Psoas muscle (tissue), 8 donors: Measurements from ENCODE around the gene LRRC1. TPM values are rescaled to one million over a fixed set of nuclear protein-coding genes. Genes with fewer than 3 reads are reported as not detected.

ENCODE experiments used
- ATAC-seq, 4 donors: fragments of 200-7000 bp; cut with Tn5 transposase; one replicate each; pipeline ENCODE4 v1.9.1; 2020; ENCODE audit warnings: moderate library complexity in 3 of 4, mild to moderate bottlenecking in 2 of 4
- DNase-seq, 2 donors: peaks; one replicate each; pipeline ENCODE4 v3.0.0-alpha.2; 2020
- H3K27ac ChIP-seq: fragments of 200-600 bp; one replicate; pipeline ENCODE4 v1.8.0; 2022
- H3K27me3 ChIP-seq, 3 donors: fragments of 200-600 bp in 1 of 3; one replicate each; pipeline versions ENCODE4 v1.6.1 to v1.8.0; 2013 to 2022; ENCODE audit warnings: low read length in 2 of 3, mild to moderate bottlenecking in 2 of 3, moderate library complexity in 1 of 3; ENCODE audit not compliant: insufficient read depth in 3 of 3
- H3K36me3 ChIP-seq, 2 donors: fragments of 200-600 bp in 1 of 2; one replicate each; pipeline versions ENCODE4 v1.6.1 to v1.8.0; 2013 to 2022; ENCODE audit warnings: low read depth in 1 of 2, mild to moderate bottlenecking in 1 of 2, moderate library complexity in 1 of 2; ENCODE audit not compliant: insufficient read depth in 1 of 2
- H3K4me1 ChIP-seq: fragments of 200-600 bp; one replicate; pipeline ENCODE4 v1.8.0; 2022
- H3K4me3 ChIP-seq: fragments of 200-600 bp; one replicate; pipeline ENCODE4 v1.8.0; 2022; ENCODE audit warnings: mild to moderate bottlenecking
- H3K9me3 ChIP-seq: fragments of 200-600 bp; one replicate; pipeline ENCODE4 v1.8.0; 2022
- WGBS, 3 donors: extraction: QIAGEN DNeasy Blood & Tissue Kit; methylation state at CpG; one replicate each; pipeline versions ENCODE4 v1.1.6 to v1.1.7; 2013; 5-methylcytosine and 5-hydroxymethylcytosine counted together
- intact Hi-C, 2 donors: fragments of 100-400 bp; cut with DNase I; formaldehyde crosslinking; loops; one replicate each; pipeline versions ENCODE4 v1.11.0 to v1.14.2; 2022
- polyA plus RNA-seq, 3 donors: library from polyadenylated mRNA; stranded (reverse); fragments of 200-250 nt; gene quantifications; one replicate each; pipeline ENCODE4 v1.2.3, GENCODE V29; 2013
- total RNA-seq, 4 donors: library from RNA; stranded (reverse); fragmentation: NEBNext Ultra II Directional in 2 of 4; extraction: Animal tissue kit (Norgen Biotek cat#: 25700) in 2 of 4; gene quantifications; one replicate each; pipeline versions ENCODE4 v1.2.1 to v1.2.4, GENCODE V29; 2021 to 2023
- TF ChIP-seq, protein P1 (sequence below): fragments of 200-600 bp; IDR thresholded peaks from one replicate; pipeline ENCODE4 v1.8.0; 2022; ENCODE audit warnings: antibody characterized with exemption
- donor health status: healthy with polysubstance abuse.
- donor health status: DM: no; HTN: no; CAD: no; lungs with moderate emphysema.
- donor health status: Bipolar disorder and iron deficiency.
- donor health status: healthy.
- donor health status: DM: yes; HTN: yes; CAD: no.
- donor health status: DM: no; HTN: no; CAD: no.
- donor health status: DM: no; HTN: no; CAD: no.
- donor health status: DM: yes; HTN: yes; CAD: no.

The LRRC1 gene
- total and polyA plus RNA-seq, 7 donors: 0.39 to 1.1 (median 0.46) TPM

DNA sequence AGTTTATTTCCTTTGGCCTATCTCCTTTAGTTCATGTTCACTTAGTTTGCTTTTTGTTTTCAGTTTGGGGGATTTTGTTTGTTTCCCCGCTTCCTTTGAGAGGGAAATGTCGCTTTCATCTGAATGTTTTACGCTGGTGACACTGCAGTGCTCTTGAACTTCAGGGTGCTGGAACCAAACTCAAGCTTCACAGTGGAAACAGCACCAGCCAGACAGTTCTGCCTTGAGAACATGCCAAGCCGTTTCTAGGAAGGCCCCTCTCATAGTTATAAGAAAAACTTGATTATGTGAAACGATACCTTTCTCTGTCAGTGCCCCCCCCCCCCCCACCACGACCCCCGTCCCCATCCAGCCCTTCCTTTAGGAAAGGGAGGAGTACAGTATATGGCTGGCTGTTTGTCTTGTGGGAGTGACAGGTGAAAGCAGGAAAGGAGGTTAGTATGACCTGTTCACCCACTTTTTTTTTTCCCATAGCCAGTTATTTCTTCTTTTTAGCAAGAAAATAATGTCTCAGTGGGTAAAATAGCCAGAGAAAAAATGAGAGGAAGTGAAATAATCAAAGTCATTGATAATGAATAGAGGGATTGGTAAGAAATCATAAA lies 130.1 kb downstream of the LRRC1 start:
- intact Hi-C loops: no loop called here
- TF ChIP-seq, protein P1, sequence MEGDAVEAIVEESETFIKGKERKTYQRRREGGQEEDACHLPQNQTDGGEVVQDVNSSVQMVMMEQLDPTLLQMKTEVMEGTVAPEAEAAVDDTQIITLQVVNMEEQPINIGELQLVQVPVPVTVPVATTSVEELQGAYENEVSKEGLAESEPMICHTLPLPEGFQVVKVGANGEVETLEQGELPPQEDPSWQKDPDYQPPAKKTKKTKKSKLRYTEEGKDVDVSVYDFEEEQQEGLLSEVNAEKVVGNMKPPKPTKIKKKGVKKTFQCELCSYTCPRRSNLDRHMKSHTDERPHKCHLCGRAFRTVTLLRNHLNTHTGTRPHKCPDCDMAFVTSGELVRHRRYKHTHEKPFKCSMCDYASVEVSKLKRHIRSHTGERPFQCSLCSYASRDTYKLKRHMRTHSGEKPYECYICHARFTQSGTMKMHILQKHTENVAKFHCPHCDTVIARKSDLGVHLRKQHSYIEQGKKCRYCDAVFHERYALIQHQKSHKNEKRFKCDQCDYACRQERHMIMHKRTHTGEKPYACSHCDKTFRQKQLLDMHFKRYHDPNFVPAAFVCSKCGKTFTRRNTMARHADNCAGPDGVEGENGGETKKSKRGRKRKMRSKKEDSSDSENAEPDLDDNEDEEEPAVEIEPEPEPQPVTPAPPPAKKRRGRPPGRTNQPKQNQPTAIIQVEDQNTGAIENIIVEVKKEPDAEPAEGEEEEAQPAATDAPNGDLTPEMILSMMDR: no peak
- no peak overlapping the region for H3K27ac ChIP-seq
- 78 to 85% (median 84%) methylated on average over 7 of the region's 7 CpGs for WGBS, 3 donors
- no peaks in the 10 kb centered on the region for H3K9me3 ChIP-seq
- DNase-seq (no peak), ATAC-seq (no peak)
- no peaks in the 10 kb centered on the region for H3K36me3 ChIP-seq
- H3K4me1 ChIP-seq: no peaks in the 10 kb centered on the region
- H3K27me3 ChIP-seq: no peaks in the 10 kb centered on the region
- no peak overlapping the region for H3K4me3 ChIP-seq

GRCh38 chr6:53925891-53926290 lies 131.1 kb downstream of the LRRC1 start:
- 89 to 97% (median 97%) methylated on average over 6 of the region's 6 CpGs for WGBS, 3 donors
- no peak for ATAC-seq
- Histone ChIP-seq H3K27ac (no peak overlapping the region), H3K27me3 (no peaks in the 10 kb centered on the region), H3K36me3 (no peaks in the 10 kb centered on the region), H3K9me3 (no peaks in the 10 kb centered on the region), H3K4me3 (no peak overlapping the region), H3K4me1 (no peaks in the 10 kb centered on the region)
- intact Hi-C loops: no loop called here
- no peak for DNase-seq
- TF ChIP-seq, protein P1: no peak

DNA sequence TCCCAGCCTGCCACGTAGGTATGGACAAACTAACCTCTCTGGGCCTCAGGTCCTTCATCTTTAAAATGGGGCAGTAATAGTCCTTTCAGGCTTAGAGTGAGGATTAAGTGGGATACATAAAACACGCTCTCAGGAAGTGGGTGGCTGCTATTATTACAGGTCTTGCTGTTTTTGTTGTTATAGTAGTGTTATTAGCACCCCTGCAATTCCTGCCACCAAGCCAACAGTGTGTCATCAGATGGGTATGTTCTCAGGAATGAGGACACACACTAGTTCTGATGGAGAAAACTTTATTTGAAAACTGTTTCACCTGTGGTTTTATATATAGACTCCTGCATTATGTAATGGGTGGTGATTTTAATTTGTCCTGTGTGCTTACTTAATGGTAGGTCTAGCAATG lies 131.7 kb downstream of the LRRC1 start:
- ATAC-seq: no peak
- 73 to 93% (median 78%) methylated on average over 2 of the region's 2 CpGs for WGBS, 3 donors
- intact Hi-C loops: no loop called here

DNA sequence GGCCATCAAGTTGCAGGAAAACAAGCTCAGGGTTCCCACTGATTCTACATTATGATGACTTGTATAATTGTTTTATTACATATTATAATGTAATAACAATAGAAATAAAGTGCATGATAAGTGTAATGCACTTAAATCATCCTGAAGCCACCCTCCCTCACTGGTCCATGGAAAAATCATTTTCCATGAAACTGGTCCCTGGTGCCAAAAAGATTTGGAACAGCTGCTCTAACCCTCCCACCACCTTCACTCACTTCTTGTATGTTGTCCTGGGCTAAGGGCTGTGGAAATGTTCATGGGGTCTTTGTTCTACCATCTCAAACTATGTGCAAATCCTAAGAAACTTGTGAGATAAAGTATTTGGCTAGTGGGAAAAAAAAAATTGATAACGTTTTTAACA lies 133.8 kb downstream of the LRRC1 start:
- intact Hi-C loops: no loop called here
- Histone ChIP-seq H3K27me3 (no peaks in the 10 kb centered on the region), H3K27ac (no peak overlapping the region), H3K36me3 (no peaks in the 10 kb centered on the region), H3K9me3 (no peaks in the 10 kb centered on the region), H3K4me3 (no peak overlapping the region), H3K4me1 (no peaks in the 10 kb centered on the region)
- DNase-seq: no peak
- 10 to 21% (median 13%) methylated on average over 1 of the region's 1 CpG for WGBS, 3 donors
- TF ChIP-seq, protein P1: no peak
- ATAC-seq: no peak

More for the DNA sequence above, 131.7 kb downstream of the LRRC1 start:
- Histone ChIP-seq H3K4me1 (no peaks in the 10 kb centered on the region), H3K4me3 (no peak overlapping the region), H3K27ac (no peak overlapping the region), H3K9me3 (no peaks in the 10 kb centered on the region), H3K36me3 (no peaks in the 10 kb centered on the region), H3K27me3 (no peaks in the 10 kb centered on the region)
- DNase-seq: no peak
- TF ChIP-seq, protein P1: no peak
